Measurements from ENCODE around the gene ATP5MG.

GRCh38 chr11:118427707-118428106 lies 26.3 kb downstream of the ATP5MG start:
- TF ChIP-seq POLR2A (IDR thresholded peaks at IDR 0.05) = no peak
- TF ChIP-seq POLR2AphosphoS5 (IDR thresholded peaks at IDR 0.05) = no peak
- no peak for TF ChIP-seq CTCF (IDR thresholded peaks at IDR 0.05)

Data from breast epithelium (tissue), 3 donors.